ENCODE results near the gene KLHL40. TPM values are rescaled to one million over a fixed set of nuclear protein-coding genes. Genes with fewer than 3 reads are reported as not detected.

KLHL40 gene
- total and polyA plus RNA-seq, 2 donors (not counting 1 experiment from before 2014, with no cell fraction given), result not detected

DNA sequence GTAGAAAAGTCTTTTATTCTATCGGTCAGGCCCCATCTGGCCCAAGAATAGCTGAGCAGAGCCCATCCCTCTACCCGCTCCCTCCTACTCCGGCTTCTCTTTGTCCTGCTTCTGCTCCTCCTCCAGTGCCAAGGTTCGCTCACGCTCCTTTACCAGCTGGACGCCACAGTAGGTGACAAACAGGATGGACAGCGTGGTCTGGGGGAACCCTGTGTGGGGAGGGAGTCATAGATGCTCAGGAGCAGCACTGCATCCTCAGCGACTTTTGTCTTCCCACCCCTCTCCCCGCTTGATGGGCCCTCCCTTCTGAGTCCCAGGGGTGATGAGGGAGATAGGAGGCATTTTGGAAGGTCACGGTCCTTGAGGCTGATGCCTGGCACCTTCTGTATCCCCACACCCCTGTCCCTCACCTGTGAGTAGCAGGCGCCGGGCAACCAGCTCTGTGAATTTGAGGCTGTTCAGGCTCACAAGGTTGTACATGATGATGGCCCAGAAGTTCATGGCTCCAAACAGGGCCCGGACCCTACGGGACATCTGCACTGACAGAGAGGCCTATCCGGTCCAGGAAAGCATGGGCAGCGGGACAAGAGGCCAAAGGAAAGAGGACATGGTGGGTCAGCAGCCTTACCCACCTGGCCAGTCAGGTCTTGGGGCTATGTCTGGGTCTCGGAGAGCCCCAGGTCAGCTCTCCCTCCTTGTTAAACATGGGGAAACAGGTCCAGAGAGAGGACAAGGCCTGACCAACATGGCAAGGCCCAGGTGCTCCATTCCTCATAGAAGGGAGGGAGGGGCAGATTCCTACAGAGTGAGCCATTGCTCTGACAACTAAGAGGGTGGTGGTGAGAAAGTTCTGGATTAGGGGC, 7.6 kb downstream of the KLHL40 start:
- H2AFZ ChIP-seq (ENCODE audit: insufficient read depth, low read depth, low read length, poor library complexity, severe bottlenecking), result no peak overlapping the region
- H3K4me2 ChIP-seq (replicated peaks; ENCODE audit: low read depth, low read length, poor library complexity, severe bottlenecking), result no peak overlapping the region
- Mint-ChIP-seq H3K27me3 (no peaks in the 10 kb centered on the region), H3K4me1 (no peaks in the 10 kb centered on the region), H3K4me3 (no peak overlapping the region), H3K9me3 (ENCODE audit: insufficient read depth) (no peaks in the 10 kb centered on the region), H3K27ac (no peak overlapping the region)
- POLR2A ChIA-PET, result no interaction called here
- peaks cover 0 to 2% (median 0%) of the 10 kb centered on the region in 4 experiments for H3K27me3 ChIP-seq (replicated peaks in 1 of 4; ENCODE audit: control extremely low read depth in 1 of 4, control insufficient read depth in 3 of 4, insufficient read depth in 4 of 4, low read length in 3 of 4)
- TF ChIP-seq, protein P1, sequence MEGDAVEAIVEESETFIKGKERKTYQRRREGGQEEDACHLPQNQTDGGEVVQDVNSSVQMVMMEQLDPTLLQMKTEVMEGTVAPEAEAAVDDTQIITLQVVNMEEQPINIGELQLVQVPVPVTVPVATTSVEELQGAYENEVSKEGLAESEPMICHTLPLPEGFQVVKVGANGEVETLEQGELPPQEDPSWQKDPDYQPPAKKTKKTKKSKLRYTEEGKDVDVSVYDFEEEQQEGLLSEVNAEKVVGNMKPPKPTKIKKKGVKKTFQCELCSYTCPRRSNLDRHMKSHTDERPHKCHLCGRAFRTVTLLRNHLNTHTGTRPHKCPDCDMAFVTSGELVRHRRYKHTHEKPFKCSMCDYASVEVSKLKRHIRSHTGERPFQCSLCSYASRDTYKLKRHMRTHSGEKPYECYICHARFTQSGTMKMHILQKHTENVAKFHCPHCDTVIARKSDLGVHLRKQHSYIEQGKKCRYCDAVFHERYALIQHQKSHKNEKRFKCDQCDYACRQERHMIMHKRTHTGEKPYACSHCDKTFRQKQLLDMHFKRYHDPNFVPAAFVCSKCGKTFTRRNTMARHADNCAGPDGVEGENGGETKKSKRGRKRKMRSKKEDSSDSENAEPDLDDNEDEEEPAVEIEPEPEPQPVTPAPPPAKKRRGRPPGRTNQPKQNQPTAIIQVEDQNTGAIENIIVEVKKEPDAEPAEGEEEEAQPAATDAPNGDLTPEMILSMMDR (IDR thresholded peaks at IDR 0.05), result no peak
- TF ChIP-seq EZH2 (IDR thresholded peaks at IDR 0.05; ENCODE audit: borderline replicate concordance, insufficient read depth, low read depth, low read length, poor library complexity, severe bottlenecking), result no peak
- intact Hi-C loops (cut with micrococcal nuclease), result no loop called here
- no peak for ATAC-seq (ENCODE audit: low read depth)
- H3K27ac ChIP-seq (ENCODE audit: low read length in 2 of 2), result no peak overlapping the region
- H3K4me1 ChIP-seq (ENCODE audit: control insufficient read depth in 2 of 2, insufficient read depth in 2 of 2, low read length in 2 of 2), result no peaks in the 10 kb centered on the region
- H3K9me3 ChIP-seq (ENCODE audit: control extremely low read depth in 1 of 3, control insufficient read depth in 2 of 3, insufficient read depth in 1 of 3, low read length in 2 of 3), result no peaks in the 10 kb centered on the region
- no peaks in the 10 kb centered on the region for H3K36me3 ChIP-seq (replicated peaks in 1 of 2; ENCODE audit: control extremely low read depth in 1 of 2, control insufficient read depth in 1 of 2, extremely low read depth in 1 of 2, insufficient read depth in 2 of 2, low read length in 1 of 2)
- WGBS (ENCODE audit: insufficient coverage), result 87% methylated on average over 10 of the region's 17 CpGs
- CTCF ChIA-PET, result no interaction called here
- H3K4me3 ChIP-seq (ENCODE audit: control extremely low read depth in 1 of 5, extremely low read depth in 1 of 5, insufficient read depth in 1 of 5, low read depth in 2 of 5, low read length in 4 of 5), result no peak overlapping the region
- no peaks in the 10 kb centered on the region for H4K20me1 ChIP-seq (ENCODE audit: control insufficient read depth, insufficient read depth, low read length, poor library complexity, severe bottlenecking)
- no peak overlapping the region for H3K9ac ChIP-seq (ENCODE audit: low read length)
- no peak for DNase-seq
- no peaks in the 10 kb centered on the region for H3K79me2 ChIP-seq (ENCODE audit: control insufficient read depth, insufficient read depth, low read length)

DNA sequence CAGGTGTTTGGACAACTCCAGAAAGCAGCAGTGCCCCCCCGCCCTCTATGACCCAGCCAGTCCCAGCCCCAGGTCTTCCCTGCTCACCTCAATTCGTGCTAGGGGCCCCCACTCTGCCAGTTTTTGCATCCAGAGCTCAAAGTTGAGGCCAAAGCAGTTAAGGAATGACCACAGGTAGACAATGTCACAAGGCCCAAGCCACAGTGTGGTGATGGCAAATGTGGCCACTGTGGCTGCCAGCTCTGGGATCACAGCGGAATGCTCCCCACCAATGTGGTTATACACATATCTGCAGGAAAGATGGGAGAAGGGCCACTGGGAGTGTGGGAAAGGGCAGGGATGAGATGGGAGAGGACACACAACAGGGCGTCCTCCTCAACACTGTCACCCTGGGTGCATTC, 8.2 kb downstream of the KLHL40 start:
- Histone ChIP-seq H3K4me3 (ENCODE audit: control extremely low read depth in 1 of 5, extremely low read depth in 1 of 5, insufficient read depth in 1 of 5, low read depth in 2 of 5, low read length in 4 of 5) (no peak overlapping the region), H2AFZ (ENCODE audit: insufficient read depth, low read depth, low read length, poor library complexity, severe bottlenecking) (no peak overlapping the region), H3K9ac (ENCODE audit: low read length) (no peak overlapping the region), H3K27ac (ENCODE audit: low read length in 2 of 2) (no peak overlapping the region), H3K36me3 (replicated peaks in 1 of 2; ENCODE audit: control extremely low read depth in 1 of 2, control insufficient read depth in 1 of 2, extremely low read depth in 1 of 2, insufficient read depth in 2 of 2, low read length in 1 of 2) (no peaks in the 10 kb centered on the region), H3K79me2 (ENCODE audit: control insufficient read depth, insufficient read depth, low read length) (no peaks in the 10 kb centered on the region), H3K4me1 (ENCODE audit: control insufficient read depth in 2 of 2, insufficient read depth in 2 of 2, low read length in 2 of 2) (no peaks in the 10 kb centered on the region), H3K9me3 (ENCODE audit: control extremely low read depth in 1 of 3, control insufficient read depth in 2 of 3, insufficient read depth in 1 of 3, low read length in 2 of 3) (no peaks in the 10 kb centered on the region), H4K20me1 (ENCODE audit: control insufficient read depth, insufficient read depth, low read length, poor library complexity, severe bottlenecking) (no peaks in the 10 kb centered on the region), H3K27me3 (replicated peaks in 1 of 4; ENCODE audit: control extremely low read depth in 1 of 4, control insufficient read depth in 3 of 4, insufficient read depth in 4 of 4, low read length in 3 of 4) (peaks cover 0 to 2% (median 0%) of the 10 kb centered on the region in 4 experiments), H3K4me2 (replicated peaks; ENCODE audit: low read depth, low read length, poor library complexity, severe bottlenecking) (no peak overlapping the region)
- DNase-seq, result no peak
- intact Hi-C loops (cut with micrococcal nuclease), result no loop called here
- H3K4me1 Mint-ChIP-seq, result no peaks in the 10 kb centered on the region
- no peak for TF ChIP-seq EZH2 (IDR thresholded peaks at IDR 0.05; ENCODE audit: borderline replicate concordance, insufficient read depth, low read depth, low read length, poor library complexity, severe bottlenecking)
- TF ChIP-seq, protein P1 (IDR thresholded peaks at IDR 0.05), result no peak
- ChIA-PET POLR2A (no interaction called here), CTCF (no interaction called here)
- no peaks in the 10 kb centered on the region for H3K27me3 Mint-ChIP-seq
- H3K4me3 Mint-ChIP-seq, result no peak overlapping the region
- H3K27ac Mint-ChIP-seq, result no peak overlapping the region
- H3K9me3 Mint-ChIP-seq (ENCODE audit: insufficient read depth), result no peaks in the 10 kb centered on the region
- WGBS (ENCODE audit: insufficient coverage), result 60% methylated on average over 2 of the region's 4 CpGs
- ATAC-seq (ENCODE audit: low read depth), result no peak

All from B cell (primary cell).